Measurements from ENCODE around the gene FBXO31. TPM values are rescaled to one million over a fixed set of nuclear protein-coding genes. Genes with fewer than 3 reads are reported as not detected.

FBXO31 gene
- polyA plus RNA-seq, 1 donor from 2014 or later: 20.6 TPM

DNA sequence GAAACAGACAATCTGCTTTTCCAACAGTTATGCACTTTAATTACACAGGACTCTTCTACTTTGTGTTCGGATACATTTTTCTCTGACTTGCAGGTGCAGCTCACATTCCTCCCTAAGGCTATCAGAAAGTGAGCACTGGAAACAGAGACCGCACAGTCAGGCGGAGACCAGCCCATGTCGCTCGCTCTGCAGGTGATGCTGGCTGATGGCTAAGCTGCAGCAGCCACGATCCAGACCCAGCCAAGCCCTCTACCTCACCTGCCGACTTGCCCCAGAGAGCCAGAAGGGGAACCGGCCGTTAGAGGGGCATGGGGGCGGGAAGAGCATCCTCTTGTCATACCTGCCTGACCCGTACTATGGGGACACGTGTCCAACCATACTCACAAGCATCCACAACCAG lies 42.4 kb upstream of the FBXO31 start:
- Histone ChIP-seq H3K79me2 (replicated peaks; ENCODE audit: insufficient read depth, low read length) (no peaks in the 10 kb centered on the region), H2AFZ (ENCODE audit: low read depth, low read length) (no peak overlapping the region), H3K9me2 (ENCODE audit: insufficient read depth, low read length) (no peaks in the 10 kb centered on the region), H3K4me3 (ENCODE audit: low read length) (no peak overlapping the region), H3K9me3 (ENCODE audit: low read length) (no peaks in the 10 kb centered on the region), H3K9ac (ENCODE audit: low read length) (no peak overlapping the region), H3K27ac (ENCODE audit: low read length) (no peak overlapping the region), H3F3A (ENCODE audit: insufficient read depth, low read length, poor library complexity, severe bottlenecking) (no peaks in the 10 kb centered on the region), H4K20me1 (ENCODE audit: insufficient read depth) (no peaks in the 10 kb centered on the region), H3K4me2 (ENCODE audit: low read length) (no peak overlapping the region), H3K36me3 (ENCODE audit: insufficient read depth, low read length) (no peaks in the 10 kb centered on the region), H3K27me3 (ENCODE audit: insufficient read depth, low read depth, low read length) (no peaks in the 10 kb centered on the region)
- no peak for TF ChIP-seq EZH2 (IDR thresholded peaks at IDR 0.05; ENCODE audit: borderline replicate concordance, insufficient read depth, low read length, poor library complexity, severe bottlenecking)
- TF ChIP-seq, protein P1, sequence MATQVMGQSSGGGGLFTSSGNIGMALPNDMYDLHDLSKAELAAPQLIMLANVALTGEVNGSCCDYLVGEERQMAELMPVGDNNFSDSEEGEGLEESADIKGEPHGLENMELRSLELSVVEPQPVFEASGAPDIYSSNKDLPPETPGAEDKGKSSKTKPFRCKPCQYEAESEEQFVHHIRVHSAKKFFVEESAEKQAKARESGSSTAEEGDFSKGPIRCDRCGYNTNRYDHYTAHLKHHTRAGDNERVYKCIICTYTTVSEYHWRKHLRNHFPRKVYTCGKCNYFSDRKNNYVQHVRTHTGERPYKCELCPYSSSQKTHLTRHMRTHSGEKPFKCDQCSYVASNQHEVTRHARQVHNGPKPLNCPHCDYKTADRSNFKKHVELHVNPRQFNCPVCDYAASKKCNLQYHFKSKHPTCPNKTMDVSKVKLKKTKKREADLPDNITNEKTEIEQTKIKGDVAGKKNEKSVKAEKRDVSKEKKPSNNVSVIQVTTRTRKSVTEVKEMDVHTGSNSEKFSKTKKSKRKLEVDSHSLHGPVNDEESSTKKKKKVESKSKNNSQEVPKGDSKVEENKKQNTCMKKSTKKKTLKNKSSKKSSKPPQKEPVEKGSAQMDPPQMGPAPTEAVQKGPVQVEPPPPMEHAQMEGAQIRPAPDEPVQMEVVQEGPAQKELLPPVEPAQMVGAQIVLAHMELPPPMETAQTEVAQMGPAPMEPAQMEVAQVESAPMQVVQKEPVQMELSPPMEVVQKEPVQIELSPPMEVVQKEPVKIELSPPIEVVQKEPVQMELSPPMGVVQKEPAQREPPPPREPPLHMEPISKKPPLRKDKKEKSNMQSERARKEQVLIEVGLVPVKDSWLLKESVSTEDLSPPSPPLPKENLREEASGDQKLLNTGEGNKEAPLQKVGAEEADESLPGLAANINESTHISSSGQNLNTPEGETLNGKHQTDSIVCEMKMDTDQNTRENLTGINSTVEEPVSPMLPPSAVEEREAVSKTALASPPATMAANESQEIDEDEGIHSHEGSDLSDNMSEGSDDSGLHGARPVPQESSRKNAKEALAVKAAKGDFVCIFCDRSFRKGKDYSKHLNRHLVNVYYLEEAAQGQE (IDR thresholded peaks at IDR 0.05; ENCODE audit: borderline replicate concordance): no peak
- TF ChIP-seq POLR2AphosphoS5 (IDR thresholded peaks at IDR 0.05): no peak
- no peak for TF ChIP-seq EP300 (conservative IDR thresholded peaks at IDR 0.05; ENCODE audit: poor library complexity, severe bottlenecking)
- TF ChIP-seq, protein P2, sequence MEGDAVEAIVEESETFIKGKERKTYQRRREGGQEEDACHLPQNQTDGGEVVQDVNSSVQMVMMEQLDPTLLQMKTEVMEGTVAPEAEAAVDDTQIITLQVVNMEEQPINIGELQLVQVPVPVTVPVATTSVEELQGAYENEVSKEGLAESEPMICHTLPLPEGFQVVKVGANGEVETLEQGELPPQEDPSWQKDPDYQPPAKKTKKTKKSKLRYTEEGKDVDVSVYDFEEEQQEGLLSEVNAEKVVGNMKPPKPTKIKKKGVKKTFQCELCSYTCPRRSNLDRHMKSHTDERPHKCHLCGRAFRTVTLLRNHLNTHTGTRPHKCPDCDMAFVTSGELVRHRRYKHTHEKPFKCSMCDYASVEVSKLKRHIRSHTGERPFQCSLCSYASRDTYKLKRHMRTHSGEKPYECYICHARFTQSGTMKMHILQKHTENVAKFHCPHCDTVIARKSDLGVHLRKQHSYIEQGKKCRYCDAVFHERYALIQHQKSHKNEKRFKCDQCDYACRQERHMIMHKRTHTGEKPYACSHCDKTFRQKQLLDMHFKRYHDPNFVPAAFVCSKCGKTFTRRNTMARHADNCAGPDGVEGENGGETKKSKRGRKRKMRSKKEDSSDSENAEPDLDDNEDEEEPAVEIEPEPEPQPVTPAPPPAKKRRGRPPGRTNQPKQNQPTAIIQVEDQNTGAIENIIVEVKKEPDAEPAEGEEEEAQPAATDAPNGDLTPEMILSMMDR (IDR thresholded peaks at IDR 0.05; ENCODE audit: poor library complexity, severe bottlenecking): no peak
- TF ChIP-seq SMC3 (conservative IDR thresholded peaks at IDR 0.05; ENCODE audit: poor library complexity): no peak
- TF ChIP-seq TAF1 (IDR thresholded peaks at IDR 0.05; ENCODE audit: low read depth): no peak
- TF ChIP-seq MXI1 (conservative IDR thresholded peaks at IDR 0.05; ENCODE audit: poor library complexity, severe bottlenecking): no peak
- TF ChIP-seq RAD21 (conservative IDR thresholded peaks at IDR 0.05): no peak

DNA sequence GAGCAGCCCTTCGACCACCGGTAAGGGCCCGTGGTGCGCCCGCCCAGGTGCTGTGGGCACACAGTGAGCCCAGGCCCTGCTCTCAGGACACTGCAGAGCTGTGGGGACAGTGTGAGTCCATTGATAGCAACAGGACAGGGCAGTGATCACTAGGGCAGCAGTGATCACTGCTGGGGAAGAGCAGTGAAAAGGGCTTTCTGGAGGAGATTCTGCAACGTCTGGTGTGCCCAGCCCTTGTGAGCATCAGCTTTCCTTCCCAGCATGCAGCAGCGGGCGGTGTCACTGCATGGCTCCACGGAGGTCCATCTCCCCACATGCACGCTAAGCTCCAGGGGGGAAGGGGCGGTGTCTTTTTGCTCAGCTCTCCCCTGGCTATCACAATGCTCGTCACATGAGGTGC lies 40.7 kb upstream of the FBXO31 start:
- H3K27ac ChIP-seq (ENCODE audit: low read length): no peak overlapping the region
- no peaks in the 10 kb centered on the region for H3K27me3 ChIP-seq (ENCODE audit: insufficient read depth, low read depth, low read length)
- H3K79me2 ChIP-seq (replicated peaks; ENCODE audit: insufficient read depth, low read length): no peaks in the 10 kb centered on the region
- H3K9me3 ChIP-seq (ENCODE audit: low read length): no peaks in the 10 kb centered on the region
- TF ChIP-seq, protein P1 (IDR thresholded peaks at IDR 0.05; ENCODE audit: borderline replicate concordance): no peak
- TF ChIP-seq POLR2AphosphoS5 (IDR thresholded peaks at IDR 0.05) (no peak), EP300 (conservative IDR thresholded peaks at IDR 0.05; ENCODE audit: poor library complexity, severe bottlenecking) (no peak)
- no peak overlapping the region for H2AFZ ChIP-seq (ENCODE audit: low read depth, low read length)
- H3K4me3 ChIP-seq (ENCODE audit: low read length): no peak overlapping the region
- H3K4me2 ChIP-seq (ENCODE audit: low read length): no peak overlapping the region
- H3K36me3 ChIP-seq (ENCODE audit: insufficient read depth, low read length): no peaks in the 10 kb centered on the region
- no peaks in the 10 kb centered on the region for H3F3A ChIP-seq (ENCODE audit: insufficient read depth, low read length, poor library complexity, severe bottlenecking)
- H4K20me1 ChIP-seq (ENCODE audit: insufficient read depth): no peaks in the 10 kb centered on the region
- H3K9me2 ChIP-seq (ENCODE audit: insufficient read depth, low read length): no peaks in the 10 kb centered on the region
- H3K9ac ChIP-seq (ENCODE audit: low read length): no peak overlapping the region
